A204.1 (cell line): Measurements from ENCODE around the gene PDE9A.
"Not testable (repeated sequence)": the region's sequence is repeated elsewhere in the genome, so short reads cannot be mapped to it uniquely, and the experiment has no call there.

Experiments used
- FAIRE-seq: peaks from 2 replicates; lab custom pipeline; 2012; peaks lifted over from hg19 to GRCh38; lab: Jason Lieb, UNC

PDE9A gene

DNA sequence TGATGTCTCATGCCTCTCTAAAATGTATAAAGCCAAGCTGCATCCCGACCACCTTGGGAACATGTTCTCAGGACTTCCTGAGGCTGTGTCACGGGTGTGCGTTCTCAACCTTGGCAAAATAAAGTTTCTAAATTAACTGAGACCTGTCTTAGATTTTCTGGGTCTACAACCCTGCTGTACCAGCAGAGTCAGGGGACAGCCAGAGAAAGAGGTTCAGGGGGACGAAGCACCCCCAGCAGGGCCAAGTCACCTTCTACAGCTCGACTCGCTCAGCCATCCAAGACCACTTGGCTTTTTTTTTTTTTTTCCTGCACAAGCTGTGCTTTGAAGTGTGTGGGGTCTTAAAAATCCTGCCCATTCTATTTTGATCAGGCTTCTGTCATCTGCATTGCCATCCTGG is 28.5 kb upstream of the PDE9A start:
- no peak for FAIRE-seq

DNA sequence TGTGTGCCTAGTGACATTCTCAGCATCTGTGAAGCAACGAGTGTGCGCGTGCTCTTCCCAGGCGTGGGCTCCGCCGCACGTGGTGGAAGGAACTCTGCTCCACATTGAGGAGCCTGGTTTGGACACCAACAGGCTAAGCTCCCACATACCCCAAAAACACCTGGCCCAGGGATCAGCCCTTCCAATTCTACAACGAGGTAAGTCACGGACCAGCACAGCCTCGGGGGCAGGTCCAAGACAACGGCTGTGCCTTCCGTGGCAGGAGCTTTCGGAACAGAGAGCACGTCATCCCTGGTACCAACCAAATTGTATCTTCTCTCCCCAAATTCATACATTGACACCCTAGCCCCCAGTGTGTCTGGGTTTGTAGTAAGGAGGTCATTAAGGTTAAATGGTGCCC is 27.2 kb upstream of the PDE9A start:
- no peak for FAIRE-seq

DNA sequence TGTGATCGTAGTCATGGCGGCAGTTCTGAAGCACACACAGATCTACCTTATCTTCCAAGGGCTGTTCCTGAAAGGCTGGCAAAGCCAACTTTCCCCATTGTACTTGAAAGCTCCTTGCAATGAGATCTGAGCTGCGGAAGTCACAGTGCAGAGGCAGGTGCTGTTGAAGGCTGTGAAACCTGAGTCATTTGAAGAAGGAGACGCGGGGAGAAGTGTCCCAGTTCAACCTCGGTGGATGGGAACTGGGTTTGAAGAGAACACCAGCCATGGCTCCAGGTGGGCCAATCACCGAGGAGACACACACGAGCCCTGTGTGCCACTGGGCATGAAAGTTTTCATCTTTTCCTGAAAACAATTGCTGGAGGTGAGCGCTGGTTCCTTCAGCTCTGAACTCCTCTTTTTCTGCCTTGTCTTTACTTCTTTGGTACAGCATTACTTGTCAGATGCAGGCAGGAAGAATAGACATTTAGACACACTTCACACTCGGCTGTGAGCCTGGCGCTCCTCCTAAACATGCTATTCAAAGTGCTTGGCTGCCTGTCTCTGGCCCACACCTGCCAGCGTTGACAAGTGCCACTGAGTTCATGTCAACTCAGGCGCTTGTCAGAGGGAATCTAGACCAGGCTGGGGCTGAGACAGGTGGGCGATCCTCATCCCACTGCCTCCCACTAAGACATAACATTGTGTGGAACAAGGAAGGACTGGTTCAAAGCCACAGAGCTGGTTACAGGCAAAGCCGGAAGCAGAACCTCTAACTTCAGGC is 25.7 kb upstream of the PDE9A start:
- FAIRE-seq: no peak

DNA sequence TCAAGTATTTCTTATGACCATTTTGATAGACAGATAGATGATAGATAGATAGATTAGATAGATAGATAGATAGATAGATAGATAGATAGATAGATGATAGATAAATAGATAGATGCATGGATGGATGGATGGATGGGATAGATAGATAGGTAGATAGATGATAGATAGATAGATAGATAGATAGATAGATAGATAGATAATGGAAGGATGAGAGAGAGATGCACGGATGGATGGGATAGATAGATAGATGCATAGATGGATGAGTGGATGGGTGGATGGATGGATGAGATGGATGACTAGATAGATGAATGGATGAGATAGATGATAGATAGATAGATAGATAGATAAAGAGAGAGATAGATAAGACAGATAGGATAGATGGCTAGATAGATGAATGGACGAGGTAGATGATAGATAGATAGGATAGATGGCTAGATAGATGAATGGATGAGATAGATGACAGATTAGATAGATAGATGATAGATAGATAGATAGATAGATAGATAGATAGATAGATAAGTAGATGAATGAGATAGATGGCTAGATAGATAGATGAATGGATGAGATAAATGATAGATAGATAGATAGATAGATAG is 24.9 kb upstream of the PDE9A start:
- not testable (repeated sequence) for FAIRE-seq

DNA sequence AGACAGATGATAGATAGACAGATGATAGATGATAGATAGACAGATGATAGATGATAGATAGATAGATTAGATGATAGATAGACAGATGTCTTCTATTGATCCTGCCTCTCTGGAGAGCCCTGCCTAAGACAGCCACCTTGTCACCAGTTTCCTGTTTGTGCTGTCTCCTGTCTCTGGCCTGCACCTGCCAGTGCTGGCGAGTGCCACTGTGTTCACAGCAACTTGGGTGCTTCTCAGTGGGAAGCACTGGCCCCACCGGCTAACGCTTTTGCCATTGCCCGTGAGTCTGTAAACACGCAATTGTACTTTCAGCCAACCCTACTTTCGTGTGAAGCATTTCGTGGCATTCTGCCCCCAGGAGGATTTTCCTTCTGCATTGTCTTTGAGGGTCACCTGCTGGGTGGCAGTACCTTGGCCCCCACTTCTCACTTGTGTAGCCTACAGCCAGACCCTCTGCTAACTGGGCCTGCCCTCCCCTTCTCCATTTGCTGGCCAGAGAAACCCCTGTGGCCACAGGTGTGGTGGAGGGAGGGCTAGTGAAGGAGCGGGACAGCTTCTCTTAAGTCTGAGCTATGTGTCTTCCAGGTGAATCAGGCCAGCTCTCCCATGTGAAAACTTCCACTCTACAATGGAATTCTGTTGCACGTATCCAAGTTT is 23.4 kb upstream of the PDE9A start:
- FAIRE-seq: no peak

DNA sequence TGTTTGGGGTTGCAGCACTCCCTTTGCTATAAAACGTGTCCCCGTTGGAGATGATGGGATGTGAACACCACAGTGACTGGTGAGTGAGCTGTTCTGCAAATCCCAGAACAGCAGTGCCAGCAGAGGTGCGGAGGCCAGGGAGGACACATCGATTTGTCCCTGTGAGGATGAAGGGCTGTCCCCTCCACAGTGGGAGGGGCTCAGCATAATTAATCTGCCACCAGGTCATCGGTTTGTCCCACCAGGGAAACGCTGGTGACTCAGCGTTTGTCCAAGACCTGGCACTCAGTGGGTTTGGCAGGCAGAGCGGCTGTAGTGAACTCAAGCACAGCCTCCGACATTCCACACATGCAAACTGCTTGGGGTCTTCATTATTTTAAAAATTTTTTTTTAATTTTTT is 22.8 kb upstream of the PDE9A start:
- no peak for FAIRE-seq

DNA sequence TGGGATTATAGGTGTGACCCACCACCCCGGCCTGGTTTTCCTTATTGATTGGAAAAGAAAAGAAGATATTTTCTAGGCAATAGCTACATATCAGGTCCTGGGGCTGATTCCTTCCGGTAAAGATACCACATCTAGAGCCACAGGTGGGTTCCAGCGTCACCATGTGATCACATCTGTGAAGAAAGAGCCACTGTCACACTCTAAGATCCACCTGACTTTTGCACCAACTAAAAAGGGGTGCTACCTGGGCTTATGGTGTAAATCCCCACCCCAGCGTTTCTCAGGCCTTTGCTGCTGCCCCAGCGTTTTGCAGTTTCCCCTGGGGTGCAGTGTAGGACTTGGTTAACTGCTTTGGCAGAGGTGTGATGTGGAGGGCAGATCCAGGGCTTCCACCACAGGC is 22.3 kb upstream of the PDE9A start:
- no peak for FAIRE-seq

DNA sequence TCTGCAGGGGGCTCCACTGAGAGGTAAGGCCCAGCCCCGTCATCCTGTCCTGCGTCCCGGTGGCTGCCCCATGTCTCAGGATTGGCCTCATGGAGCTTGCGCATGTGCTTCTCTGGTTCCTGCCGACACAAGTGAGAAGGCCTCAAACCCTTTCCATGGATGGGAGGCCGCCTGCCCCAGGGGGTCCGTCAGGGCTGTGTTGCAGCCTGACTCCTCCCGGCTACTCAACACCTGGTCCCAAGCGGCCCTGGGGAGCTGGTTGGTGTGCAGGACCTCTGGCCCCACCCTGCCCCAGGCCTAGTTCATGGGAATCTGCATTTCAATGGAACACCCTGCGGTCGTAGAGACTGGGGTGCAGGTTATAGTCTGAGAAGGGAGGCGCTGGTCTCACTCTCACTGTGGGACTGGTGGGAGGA is 21.1 kb upstream of the PDE9A start:
- FAIRE-seq: no peak

DNA sequence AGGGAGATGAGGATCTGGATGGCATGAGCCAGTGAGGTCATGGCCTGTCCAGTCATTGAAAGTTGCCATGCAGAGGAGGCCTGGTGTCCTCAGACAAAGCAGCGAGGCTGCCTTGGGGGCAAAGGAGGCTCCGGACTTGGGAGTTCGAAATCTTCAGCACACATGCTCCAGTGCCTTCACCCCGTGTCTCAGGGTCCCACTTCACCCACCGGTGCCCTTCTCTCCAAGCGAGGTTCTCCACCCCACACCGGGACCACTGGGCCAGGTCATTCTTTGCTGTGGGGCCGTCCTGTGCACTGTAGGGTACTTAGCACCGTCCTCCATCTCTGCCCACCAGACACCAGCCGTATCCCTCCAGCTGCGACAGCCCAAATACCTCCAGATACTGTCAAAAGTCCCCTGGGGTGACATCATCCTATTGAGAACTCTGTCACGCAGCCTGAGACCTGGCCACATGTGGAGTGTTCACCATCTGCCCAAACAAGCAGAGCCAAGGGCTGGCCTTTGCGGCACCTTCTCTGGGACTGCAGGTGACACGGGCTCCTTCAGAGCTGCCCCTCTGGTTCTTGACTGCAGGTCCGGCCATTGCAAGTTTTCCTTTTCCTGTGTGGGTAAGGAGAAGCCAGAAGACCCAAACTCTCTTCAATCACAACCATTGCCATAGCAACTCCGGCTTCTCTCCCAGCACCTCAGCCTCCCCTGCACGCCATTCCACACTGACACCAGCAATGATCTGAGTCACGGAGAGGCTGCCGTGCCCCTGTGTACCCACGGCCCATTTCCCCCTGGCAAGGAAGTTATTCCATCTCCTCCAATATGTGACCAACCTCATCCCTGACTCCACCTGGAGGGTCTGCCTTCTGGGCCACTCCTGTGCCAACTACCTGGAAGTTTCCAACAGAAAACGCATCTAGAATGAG is 20.4 kb upstream of the PDE9A start:
- FAIRE-seq: no peak

DNA sequence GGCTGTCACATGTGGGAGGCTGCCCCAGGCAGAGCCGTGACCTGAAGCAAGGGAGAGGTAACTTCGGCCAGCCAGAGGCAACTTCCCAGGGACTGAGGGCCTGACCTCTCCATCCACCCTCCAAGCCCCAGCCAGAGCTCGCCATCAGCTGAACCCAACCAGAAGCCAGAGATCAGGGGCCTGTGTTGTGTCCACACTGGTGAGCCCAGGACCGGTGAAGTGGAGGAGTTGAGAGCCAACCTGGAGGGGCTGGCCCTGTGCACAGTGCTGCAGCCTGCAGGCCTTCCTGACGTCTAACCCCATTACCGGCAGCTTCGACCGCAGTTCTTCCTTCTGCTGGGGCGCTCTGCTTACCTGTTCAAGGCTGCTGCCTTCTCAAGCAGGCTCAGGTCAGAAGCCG is 19.6 kb upstream of the PDE9A start:
- FAIRE-seq: no peak

DNA sequence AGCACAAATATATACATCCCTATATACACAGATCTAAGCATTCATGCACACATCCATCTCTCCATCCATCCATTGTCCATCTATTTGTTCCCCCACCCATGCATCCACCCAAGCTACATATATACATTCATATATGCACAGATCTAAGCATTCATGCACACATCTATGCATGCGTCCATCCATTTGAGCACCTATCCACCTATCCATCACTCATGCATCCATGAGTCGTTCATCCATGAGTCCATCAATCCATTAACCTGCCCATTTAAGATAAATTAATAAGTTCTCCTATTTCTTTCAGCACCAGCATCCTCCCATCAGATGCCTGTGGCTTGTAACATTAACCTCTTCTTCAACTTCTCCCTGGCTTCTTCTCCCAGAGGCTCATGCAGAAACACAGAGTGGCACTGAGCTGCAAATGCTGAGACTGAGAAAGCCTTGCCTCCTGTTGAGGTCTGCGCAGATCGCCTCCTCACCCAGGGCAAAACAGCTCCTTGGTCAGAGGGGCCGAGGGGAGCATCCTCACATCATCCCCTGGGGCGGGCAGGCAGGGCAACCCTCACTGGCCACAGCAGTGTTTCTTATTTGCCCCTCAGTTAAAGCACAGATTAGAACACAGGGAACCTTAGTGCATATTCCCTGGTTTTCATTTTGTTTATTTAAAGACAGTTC is 17.4 kb upstream of the PDE9A start:
- FAIRE-seq: no peak

DNA sequence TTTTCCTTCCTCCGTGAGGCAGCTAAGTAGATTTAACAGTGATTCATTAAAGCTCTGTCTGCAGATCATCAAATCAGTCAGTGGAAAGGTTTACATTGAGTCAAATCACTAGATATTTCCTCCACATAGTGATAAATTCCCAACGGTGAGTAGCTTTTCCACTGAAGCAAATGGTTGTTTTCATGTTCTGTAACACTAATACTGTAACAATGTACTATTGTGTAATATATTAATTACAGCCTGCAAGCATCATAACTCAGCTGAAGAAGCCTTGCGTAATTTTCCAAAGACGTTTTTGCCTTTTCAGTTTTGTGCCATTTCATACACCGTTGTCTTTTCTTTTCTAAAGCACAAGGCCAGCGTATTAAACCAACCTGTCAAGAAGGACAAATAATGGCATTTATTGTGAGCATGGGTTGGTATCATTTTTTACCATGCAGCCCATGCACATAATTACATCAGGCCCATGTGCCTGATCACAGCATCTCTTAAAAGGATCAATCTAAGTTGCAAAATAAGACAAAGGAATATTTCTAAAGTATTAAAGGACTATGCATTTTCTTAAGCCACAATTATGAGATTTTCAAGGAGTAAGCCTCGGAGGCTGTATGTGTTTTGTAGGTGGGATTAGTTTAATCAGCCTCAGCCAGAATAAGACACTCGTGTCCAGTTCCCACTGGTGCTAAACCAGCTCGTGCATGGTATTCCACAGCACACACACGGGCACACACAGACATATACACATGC is 16.7 kb upstream of the PDE9A start:
- no peak for FAIRE-seq

DNA sequence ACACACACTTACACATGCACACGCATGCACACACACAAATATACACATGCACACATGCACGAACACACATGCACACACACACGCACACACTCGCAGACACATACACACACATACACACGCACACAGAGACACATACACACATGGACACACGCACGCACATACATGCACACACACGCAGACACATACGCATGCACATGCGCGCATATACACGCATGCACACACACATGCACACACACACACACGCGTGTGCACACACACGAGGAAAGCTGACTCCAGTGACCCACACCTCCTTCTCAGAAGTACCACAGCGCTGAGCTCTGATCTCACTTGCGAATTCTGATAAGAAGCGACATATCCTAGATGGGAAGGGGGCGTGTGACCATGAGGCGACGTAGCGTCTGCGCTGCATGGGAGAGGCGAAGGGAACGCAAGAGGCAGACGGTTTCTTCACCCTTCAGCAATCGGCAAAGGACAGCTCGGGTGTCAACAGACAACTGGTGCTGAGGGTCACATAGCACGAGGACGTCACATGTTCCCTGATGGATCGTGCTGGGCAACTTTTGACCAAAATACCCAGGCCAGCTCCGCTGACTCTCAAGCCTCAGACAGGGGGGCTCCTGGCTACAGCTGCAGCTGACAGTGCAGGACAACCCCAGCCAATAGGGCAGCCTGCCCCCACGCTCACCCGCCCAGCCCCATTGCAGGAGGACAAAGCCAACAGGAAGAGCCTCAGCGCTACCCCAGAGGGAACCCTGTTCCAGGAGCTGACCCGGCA is 16.0 kb upstream of the PDE9A start:
- no peak for FAIRE-seq

DNA sequence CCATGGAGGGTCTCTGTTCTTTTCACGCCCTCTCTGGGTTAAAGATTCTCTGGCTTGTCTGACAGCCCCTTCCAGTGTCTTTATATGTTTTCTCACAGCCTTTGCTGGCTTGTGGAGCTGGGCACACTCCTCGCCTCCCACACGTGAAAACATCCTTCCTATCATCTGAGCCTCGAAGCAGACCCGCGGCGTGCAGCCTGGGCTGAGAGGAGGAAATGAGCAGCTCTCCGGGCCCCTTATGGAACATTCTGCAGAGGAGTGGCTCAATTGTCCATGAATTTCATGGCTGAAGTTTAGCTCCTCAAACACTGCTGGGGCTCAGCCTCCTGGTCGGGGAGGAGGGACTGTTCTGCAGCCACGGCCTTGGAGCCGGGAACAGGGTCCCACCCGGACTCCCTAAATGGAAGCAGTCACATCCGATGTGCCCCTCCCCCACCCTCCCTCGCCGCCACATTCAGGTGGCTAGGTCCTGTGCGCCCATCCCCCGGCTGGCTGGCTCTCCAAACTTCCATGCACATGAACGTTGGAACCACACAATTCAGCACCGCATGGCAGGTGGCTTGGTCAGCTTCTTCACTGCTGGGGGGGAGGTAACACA is 15.1 kb upstream of the PDE9A start:
- no peak for FAIRE-seq

DNA sequence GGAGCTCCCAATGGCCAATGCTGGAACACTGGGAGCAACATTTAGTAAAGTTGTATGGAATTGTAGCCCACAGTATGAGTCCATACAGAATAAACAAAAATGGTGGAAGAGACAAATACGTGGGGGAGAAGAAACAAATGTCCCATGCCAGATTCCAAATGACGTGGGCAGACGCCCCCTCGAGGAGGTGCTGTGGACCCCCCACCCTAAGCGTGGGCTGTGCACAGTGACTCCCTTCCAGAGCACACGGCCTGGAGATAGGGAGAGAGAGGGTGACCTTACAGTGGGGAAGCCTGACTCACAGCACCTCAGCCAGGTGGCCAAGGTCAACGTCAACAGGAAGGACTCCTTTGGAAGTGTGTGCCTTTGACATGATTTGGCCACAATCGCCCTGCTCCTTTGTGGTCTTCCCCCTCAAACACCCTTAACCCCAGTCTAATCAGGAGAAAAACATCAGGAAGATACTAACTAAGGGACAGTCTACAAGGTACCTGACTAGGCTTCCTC is 13.7 kb upstream of the PDE9A start:
- FAIRE-seq: no peak

DNA sequence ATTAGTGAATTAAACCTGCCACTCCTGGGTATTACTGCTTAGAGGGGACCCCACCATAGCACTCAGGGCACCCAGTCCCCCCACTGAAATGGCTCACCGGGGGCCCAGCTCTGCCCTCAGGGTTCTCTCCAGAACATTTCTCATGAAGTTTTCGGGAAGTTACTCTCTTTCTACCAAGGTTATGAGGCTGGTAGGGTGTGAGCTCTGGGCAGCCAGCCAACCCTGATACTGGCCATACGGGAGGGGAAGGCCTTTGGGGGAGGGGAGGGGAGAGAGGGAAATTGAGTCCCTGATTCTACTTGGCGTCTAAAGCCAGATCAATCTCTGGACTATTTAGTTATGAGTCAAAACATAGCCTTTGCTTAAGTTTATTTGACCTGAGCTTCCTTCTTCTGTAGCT is 12.9 kb upstream of the PDE9A start:
- FAIRE-seq: no peak

DNA sequence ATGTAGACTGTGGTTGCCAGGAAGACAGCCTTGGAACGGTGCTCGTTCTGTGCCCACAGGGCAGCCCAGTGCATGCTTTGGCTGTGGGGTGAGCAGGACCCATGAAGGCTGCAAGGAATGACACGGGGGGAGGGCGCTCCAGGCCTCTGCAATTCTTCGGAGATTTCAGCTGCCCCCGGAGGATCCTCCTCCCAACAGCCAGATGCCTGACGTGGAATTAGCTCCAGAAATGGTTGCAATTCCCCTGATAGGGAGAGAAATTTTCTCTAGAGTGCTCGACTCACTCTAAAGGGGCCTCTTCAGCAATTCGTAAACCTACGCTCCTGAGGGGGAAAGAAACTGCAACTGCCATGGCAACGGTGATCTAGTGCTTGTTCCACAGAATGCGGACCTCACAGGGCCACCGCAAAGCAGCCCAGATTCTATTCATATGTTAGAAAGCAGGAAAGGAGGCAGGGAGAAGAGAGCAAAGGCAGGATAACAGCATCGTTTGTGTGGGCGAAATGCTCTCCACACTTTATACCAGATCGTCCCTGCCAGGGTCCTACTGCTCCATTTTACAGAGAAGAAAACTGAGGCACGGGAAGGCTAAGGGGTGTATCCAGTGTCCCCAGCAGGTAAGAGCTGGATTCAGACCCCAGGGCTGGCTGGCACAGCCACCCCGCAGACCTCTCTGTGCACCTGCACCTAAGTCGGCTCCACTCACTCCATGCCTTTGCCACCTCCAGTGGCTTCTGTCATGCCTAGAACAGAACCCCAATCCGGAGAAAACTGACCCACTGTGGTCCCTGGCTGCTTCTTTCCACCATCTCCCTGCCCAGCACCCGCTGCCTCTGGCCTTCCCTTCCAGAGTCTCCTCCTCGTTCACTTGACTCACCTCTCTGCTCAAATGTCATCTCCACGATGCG is 11.9 kb upstream of the PDE9A start:
- FAIRE-seq: no peak

DNA sequence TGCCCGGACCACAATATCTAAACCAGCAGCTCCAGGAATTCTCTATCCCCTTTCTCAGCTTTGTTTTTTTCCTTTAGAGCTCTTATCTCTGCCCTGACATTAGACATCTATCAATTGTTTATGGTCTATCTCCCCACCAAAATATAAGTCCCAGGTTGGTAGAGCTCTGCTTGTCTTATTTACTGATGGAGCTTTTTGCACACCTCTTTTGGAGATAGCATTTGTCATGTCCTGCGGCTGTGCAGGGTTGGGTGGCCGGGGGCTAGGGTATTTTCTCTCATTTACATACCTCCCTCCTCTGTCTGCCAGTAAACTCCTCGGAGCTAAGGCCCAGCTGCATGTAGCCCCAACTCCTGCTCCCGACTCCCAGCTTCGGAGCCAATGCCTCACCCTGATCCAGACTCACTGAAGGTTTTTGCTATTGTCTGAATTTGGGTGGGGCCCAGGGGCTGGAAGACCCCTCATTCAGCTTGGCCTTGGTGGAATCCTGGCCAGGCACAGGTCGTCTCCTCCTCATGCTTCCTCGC is 11.1 kb upstream of the PDE9A start:
- no peak for FAIRE-seq
